Mammary epithelial cell (primary cell): ENCODE measurements around the gene FUT3.

ENCODE experiments used
- CTCF ChIP-seq, 2 donors: IDR thresholded peaks in 1 of 2; conservative IDR thresholded peaks in 1 of 2; 2 replicates each; pipeline ENCODE4 v1.5.1; 2011 to 2012; ENCODE audit warnings: inconsistent platforms in 2 of 2, low read length in 2 of 2, mild to moderate bottlenecking in 2 of 2, control low read depth in 1 of 2, low read depth in 1 of 2; ENCODE audit not compliant: insufficient read depth in 1 of 2; ENCODE audit errors: extremely low read depth in 1 of 2
- EZH2 ChIP-seq: IDR thresholded peaks from 2 replicates; pipeline ENCODE4 v1.6.1; 2012; ENCODE audit warnings: low read length, inconsistent platforms, borderline replicate concordance

GRCh38 chr19:5870986-5871394 is 19.7 kb upstream of the FUT3 start:
- TF ChIP-seq CTCF (conservative IDR thresholded peaks at IDR 0.05 in 1 of 2, IDR thresholded peaks at IDR 0.05 in 1 of 2; ENCODE audit: extremely low read depth in 1 of 2, insufficient read depth in 1 of 2, low read depth in 1 of 2, low read length in 2 of 2): no peak
- TF ChIP-seq EZH2: no peak
